GM18520 (cell line): ENCODE results near the gene SLC1A2.
A peak's percentile ranks its signal among the peaks of the same experiment; 100 is the strongest.

ENCODE experiments used
- ATAC-seq: cut with Tn5 transposase; IDR thresholded peaks from one replicate; pipeline ENCODE4 v1.9.1; 2021; ENCODE audit not compliant: unreplicated experiment

SLC1A2 gene

DNA sequence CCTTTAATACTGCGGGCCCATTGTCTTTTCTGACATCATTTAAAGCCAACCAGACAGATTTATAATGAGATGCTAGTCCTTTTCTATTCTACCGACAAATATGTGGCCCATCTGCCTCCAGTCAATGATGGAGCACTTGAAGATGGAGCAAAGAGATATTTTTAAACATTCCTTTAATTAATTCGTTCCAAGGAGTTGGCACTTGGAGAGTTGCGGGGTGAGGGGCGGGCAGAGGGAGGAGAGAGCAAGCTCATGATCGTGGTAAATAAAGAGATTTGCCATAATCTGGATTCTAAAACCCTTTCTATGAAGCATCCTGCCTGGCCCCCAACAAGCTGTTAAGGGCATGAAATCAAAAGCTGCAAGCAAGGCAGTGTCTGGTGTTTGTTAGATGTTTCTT is 5.0 kb downstream of the SLC1A2 start:
- ATAC-seq: no peak

- ATAC-seq: no peak
Observed at GRCh38 chr11:35413598-35413997, 5.8 kb downstream of the SLC1A2 start.

DNA sequence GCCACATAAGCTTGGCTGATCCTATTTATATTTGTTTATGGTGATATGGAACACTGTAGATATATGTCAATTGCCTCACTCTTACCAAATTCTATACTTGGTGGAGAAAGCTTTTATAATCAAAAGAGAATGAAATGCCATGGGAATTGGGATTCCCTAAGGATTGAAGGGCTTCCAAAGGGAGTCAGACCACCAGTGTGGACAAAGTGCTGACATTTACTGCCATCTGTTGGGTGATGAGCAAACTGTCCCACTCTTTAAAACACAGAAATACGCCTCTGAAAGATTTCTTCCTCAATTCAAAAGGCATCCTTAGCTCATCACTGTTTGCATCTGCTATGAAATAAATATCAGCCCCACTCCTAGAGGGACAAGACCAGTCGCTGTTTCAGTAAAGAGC is 7.1 kb downstream of the SLC1A2 start:
- no peak for ATAC-seq

- ATAC-seq: no peak
Observed at GRCh38 chr11:35407041-35407440, 12.3 kb downstream of the SLC1A2 start.

- no peak for ATAC-seq
Observed at GRCh38 chr11:35404388-35404775, 15.0 kb downstream of the SLC1A2 start.

- no peak for ATAC-seq
Observed at GRCh38 chr11:35403765-35404387, 15.5 kb downstream of the SLC1A2 start.

GRCh38 chr11:35402751-35403660 is 16.4 kb downstream of the SLC1A2 start:
- no peak for ATAC-seq

GRCh38 chr11:35398881-35399280 is 20.5 kb downstream of the SLC1A2 start:
- no peak for ATAC-seq

GRCh38 chr11:35394941-35395340 is 24.4 kb downstream of the SLC1A2 start:
- no peak for ATAC-seq

DNA sequence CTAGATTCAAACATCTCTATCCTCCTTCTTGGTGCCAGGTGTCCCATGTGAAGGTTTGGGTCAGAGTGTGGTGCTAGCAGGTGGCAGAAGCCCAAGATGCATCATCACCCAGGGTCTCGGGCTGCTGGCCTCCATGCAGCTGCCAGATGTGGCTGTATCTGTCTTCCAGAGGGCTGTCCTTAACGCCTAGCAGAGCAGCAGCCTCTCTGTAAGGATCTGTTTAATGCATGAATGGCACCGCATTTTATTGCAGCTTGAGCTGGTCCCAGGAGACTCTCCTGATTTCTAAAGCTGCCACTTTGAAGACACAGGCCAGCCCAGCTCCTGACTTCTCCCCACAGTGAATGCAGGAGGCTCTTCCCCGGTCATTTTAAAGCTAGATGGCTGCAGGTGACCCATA is 26.3 kb downstream of the SLC1A2 start:
- ATAC-seq: no peak

GRCh38 chr11:35391922-35392688 is 27.3 kb downstream of the SLC1A2 start:
- no peak for ATAC-seq

- ATAC-seq: peak; percentile 74
Observed at GRCh38 chr11:35390737-35391682, 28.3 kb downstream of the SLC1A2 start.

DNA sequence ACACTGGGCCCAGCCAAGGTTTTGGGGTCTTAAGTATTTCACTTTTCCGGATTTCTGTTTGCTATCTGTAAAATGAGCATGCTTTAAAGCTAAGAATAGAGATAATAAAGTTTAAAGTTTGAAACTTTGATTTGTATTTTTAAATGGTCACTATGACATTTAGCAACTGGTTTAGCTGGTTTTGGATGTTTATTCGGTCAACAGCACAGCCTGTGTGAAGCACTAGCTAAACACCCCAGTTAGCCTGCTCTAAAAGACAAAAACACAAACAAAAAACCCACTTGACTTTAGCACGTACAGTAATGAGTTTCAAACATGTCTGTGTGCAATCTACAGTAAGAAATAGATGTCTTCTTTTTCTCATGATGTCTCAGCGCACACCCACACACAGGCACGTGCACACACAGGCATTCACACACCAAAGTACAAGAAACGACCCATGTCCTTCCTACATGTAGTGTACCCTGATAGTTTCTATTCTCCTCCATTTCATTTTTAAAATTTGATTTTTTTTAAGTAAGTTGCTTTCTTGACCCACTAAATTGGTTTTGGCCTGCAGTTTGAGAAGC is 29.4 kb downstream of the SLC1A2 start:
- no peak for ATAC-seq

- no peak for ATAC-seq
Observed at GRCh38 chr11:35389112-35389511, 30.2 kb downstream of the SLC1A2 start.

- ATAC-seq: no peak
Observed at GRCh38 chr11:35388061-35388460, 31.3 kb downstream of the SLC1A2 start.

- ATAC-seq: no peak
Observed at GRCh38 chr11:35387111-35387982, 32.0 kb downstream of the SLC1A2 start.

- no peak for ATAC-seq
Observed at GRCh38 chr11:35383953-35384352, 35.4 kb downstream of the SLC1A2 start.

DNA sequence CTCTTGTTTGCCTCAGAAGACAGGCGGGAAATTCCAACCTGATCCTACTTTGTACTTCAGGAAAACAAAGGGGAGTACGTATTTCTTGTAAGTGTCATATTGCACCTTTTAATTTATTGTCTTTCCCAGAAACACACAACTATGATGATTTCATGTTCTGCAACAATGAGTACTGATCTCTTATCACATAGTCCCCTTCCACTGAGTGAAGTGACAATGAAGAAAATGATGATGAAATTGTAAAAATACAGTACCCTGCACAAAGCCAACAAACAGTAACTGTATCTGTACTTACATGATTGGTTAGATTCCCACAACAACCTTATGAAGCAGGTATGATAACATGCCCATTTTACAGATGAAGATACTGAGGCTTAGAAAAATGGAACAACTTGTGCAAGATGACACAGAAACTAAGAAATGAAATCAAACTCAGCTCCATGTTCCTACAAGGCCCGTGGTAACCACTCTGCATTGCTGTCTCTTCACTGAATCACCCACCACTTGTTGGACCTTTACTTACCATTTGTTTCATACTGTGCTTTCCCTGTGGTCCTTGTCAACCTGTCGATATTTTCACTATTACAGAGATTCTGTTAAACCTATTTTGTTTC is 37.5 kb downstream of the SLC1A2 start:
- no peak for ATAC-seq

- ATAC-seq: no peak
Observed at GRCh38 chr11:35380603-35381002, 38.8 kb downstream of the SLC1A2 start.
